ENCODE results near the gene IPCEF1.
"Not testable (repeated sequence)": the region's sequence is repeated elsewhere in the genome, so short reads cannot be mapped to it uniquely, and the experiment has no call there.

IPCEF1 gene

GRCh38 chr6:154243793-154244750, 112.5 kb downstream of the IPCEF1 start:
- DNase-seq: peak; percentile 25 to 32

- no peak for DNase-seq
Measured at GRCh38 chr6:154242617-154243357, 113.8 kb downstream of the IPCEF1 start.

GRCh38 chr6:154241581-154241980, 115.0 kb downstream of the IPCEF1 start:
- DNase-seq: no peak

- DNase-seq: not testable (repeated sequence)
Measured at GRCh38 chr6:154241061-154241460, 115.5 kb downstream of the IPCEF1 start.

- DNase-seq: peak in 1 of 2 experiments; percentile 11
Measured at GRCh38 chr6:154239392-154239791, 117.2 kb downstream of the IPCEF1 start.

GRCh38 chr6:154238831-154239230, 117.8 kb downstream of the IPCEF1 start:
- no peak for DNase-seq

- no peak for DNase-seq
Measured at GRCh38 chr6:154236646-154237301, 119.8 kb downstream of the IPCEF1 start.

- no peak for DNase-seq
Measured at GRCh38 chr6:154234019-154234772, 122.4 kb downstream of the IPCEF1 start.

GRCh38 chr6:154233383-154233782, 123.2 kb downstream of the IPCEF1 start:
- no peak for DNase-seq

- DNase-seq: no peak
Measured at GRCh38 chr6:154232013-154232910, 124.3 kb downstream of the IPCEF1 start.

GRCh38 chr6:154230910-154231595, 125.5 kb downstream of the IPCEF1 start:
- DNase-seq: no peak

GRCh38 chr6:154230393-154230792, 126.2 kb downstream of the IPCEF1 start:
- DNase-seq: no peak

GRCh38 chr6:154229786-154230185, 126.8 kb downstream of the IPCEF1 start:
- peak; percentile 58 to 63 for DNase-seq

GRCh38 chr6:154228521-154228905, 128.1 kb downstream of the IPCEF1 start:
- no peak for DNase-seq

GRCh38 chr6:154227862-154228520, 128.6 kb downstream of the IPCEF1 start:
- no peak for DNase-seq

- DNase-seq: no peak
Measured at GRCh38 chr6:154226461-154226860, 130.1 kb downstream of the IPCEF1 start.

GRCh38 chr6:154223296-154223695, 133.3 kb downstream of the IPCEF1 start:
- DNase-seq: no peak

GRCh38 chr6:154222716-154223115, 133.9 kb downstream of the IPCEF1 start:
- no peak for DNase-seq

- DNase-seq: no peak
Measured at GRCh38 chr6:154219250-154219649, 137.4 kb downstream of the IPCEF1 start.

GRCh38 chr6:154218787-154219186, 137.8 kb downstream of the IPCEF1 start:
- no peak for DNase-seq

Measured in activated CD4-positive, alpha-beta T cell treated with anti-CD3 and anti-CD28 coated beads, Interleukin-2, amount 50 U/mL, for 4 hours (primary cell).